Calu3 (cell line): ENCODE results near the gene EPHX1. TPM values are rescaled to one million over a fixed set of nuclear protein-coding genes. Genes with fewer than 3 reads are reported as not detected.
"Not testable (repeated sequence)": the region's sequence is repeated elsewhere in the genome, so short reads cannot be mapped to it uniquely, and the experiment has no call there.

Experiments used
- Bru-seq: library from RNA; stranded (reverse); fragments of 400-500 nt; gene quantifications from one replicate; lab custom pipeline; 2021; lab: Mats Ljungman, UMichigan
- BruChase-seq, 2 experiments: library from RNA; stranded (reverse); fragments of 400-500 nt; gene quantifications; one replicate each; lab custom pipeline; 2021; lab: Mats Ljungman, UMichigan
- BruUV-seq: library from RNA; stranded (reverse); fragments of 400-500 nt; replicated peaks from 2 replicates; lab custom pipeline; 2021; lab: Mats Ljungman, UMichigan
- CTCF ChIA-PET: fragments of 300-600 bp; sonication (Branson Sonifier 250); formaldehyde crosslinking; loops from one replicate; lab custom pipeline; 2022; ENCODE audit warnings: antibody characterized with exemption; lab: Charles Lee
- DNase-seq: peaks from one replicate; pipeline ENCODE4 v3.0.0; 2022
- H3K27ac Mint-ChIP-seq: one replicate; pipeline ENCODE4 v1.8.0; 2022; ENCODE audit warnings: mixed read lengths; ENCODE audit not compliant: unreplicated experiment
- H3K27me3 Mint-ChIP-seq: one replicate; pipeline ENCODE4 v1.8.0; 2022; ENCODE audit warnings: mixed read lengths; ENCODE audit not compliant: unreplicated experiment
- H3K36me3 Mint-ChIP-seq: one replicate; pipeline ENCODE4 v1.8.0; 2022; ENCODE audit warnings: mild to moderate bottlenecking, moderate library complexity, mixed read lengths; ENCODE audit not compliant: insufficient read depth, unreplicated experiment
- H3K4me1 Mint-ChIP-seq: one replicate; pipeline ENCODE4 v1.8.0; 2022; ENCODE audit warnings: mild to moderate bottlenecking, low read depth, mixed read lengths; ENCODE audit not compliant: unreplicated experiment
- H3K4me3 Mint-ChIP-seq: one replicate; pipeline ENCODE4 v1.8.0; 2022; ENCODE audit warnings: mild to moderate bottlenecking, low read depth, moderate library complexity, mixed read lengths; ENCODE audit not compliant: unreplicated experiment
- H3K9me3 Mint-ChIP-seq: one replicate; pipeline ENCODE4 v1.8.0; 2022; ENCODE audit warnings: low read depth, mixed read lengths; ENCODE audit not compliant: unreplicated experiment
- intact Hi-C: fragments of 100-400 bp; cut with micrococcal nuclease; formaldehyde crosslinking; loops from one replicate; pipeline ENCODE4 v1.10.0; 2022; ENCODE audit not compliant: unreplicated experiment
- long read RNA-seq: library from polyadenylated mRNA; stranded (forward); transcript quantifications from one replicate; pipeline ENCODE4 v2.0.0, GENCODE V29; 2022
- total RNA-seq: library from RNA; stranded (reverse); gene quantifications from 2 replicates; pipeline ENCODE4 v1.2.3, GENCODE V29; 2022
- TF ChIP-seq, protein P1 (sequence below): fragments of 200-600 bp; IDR thresholded peaks from one replicate; pipeline ENCODE4 v1.8.0; 2022; ENCODE audit warnings: antibody characterized with exemption; ENCODE audit not compliant: unreplicated experiment

EPHX1 gene
- 32.5 and 46.6 TPM in 2 replicates for total RNA-seq
- Bru-seq, nascent RNA: percentile 47 among the genes with signal in this experiment
- BruChase-seq, experiment 1, labeled RNA remaining after a 6-hour chase: percentile 52 among the genes with signal in this experiment
- percentile 49 among the genes with signal in this experiment for BruChase-seq, experiment 2, labeled RNA remaining after a 2-hour chase
- long read RNA-seq, transcript EPHX1-201 (9 exons, 1,660 nt): major isoform, 12 of 15 reads
- long read RNA-seq, partial matches to known transcripts: 2 of 15 reads
- long read RNA-seq, other reads (novel, unspliced or antisense): 0 of 15 reads

DNA sequence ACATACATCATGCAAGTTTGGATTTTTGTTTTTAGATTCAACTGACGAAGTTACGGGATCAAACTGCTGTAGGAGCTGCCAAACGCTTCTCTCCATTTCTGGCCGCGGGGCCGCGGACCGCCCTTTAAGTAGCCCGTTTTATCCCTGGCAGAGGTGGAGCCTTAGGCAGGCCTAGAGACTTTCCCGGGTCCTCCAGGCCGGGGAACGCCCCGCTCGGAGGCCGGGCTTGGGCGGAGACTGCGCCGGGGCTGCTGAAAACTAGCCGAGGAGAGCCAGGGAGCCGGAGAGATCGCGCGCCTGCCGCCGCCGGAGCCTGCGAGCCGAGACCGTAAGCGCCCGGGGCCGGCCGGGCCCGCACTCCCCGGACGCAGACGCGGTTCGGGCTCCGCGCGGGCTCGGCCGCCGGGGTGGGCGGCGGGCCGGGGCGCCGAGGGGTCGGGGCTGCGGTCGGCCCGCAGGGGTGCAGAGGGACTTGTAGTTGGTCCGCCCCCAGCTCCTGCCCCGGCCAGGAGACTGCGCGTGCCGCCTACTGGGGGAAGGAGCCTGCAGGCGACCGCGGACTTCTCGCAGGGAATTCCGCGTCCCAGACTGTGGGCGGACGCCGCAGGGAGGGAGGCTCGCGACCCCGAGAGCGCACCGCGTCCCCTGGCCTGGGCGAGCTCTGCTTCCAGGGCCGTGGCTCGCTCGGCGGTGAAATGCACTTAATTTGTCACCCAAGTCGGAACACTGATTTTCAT is at the start of gene EPHX1:
TSS of gene EPHX1 (plus strand) at position 283 of the 737 bp plus-strand sequence. CDS start 18,606 bp downstream, outside the sequence.
- intact Hi-C loops: loop anchor here (2.0 kb wide), 1 partner anchor 31 kb away; no protein-coding TSS in a partner anchor
- Mint-ChIP-seq H3K27me3 (no peaks in the 10 kb centered on the region), H3K36me3 (peaks cover 16% of the 10 kb centered on the region), H3K4me1 (peaks cover 16% of the 10 kb centered on the region), H3K4me3 (peak within 1 kb of the TSS; percentile 82), H3K9me3 (no peaks in the 10 kb centered on the region), H3K27ac (peak within 1 kb of the TSS; percentile 67)
- peak; percentile 95 for DNase-seq
- CTCF ChIA-PET: interaction anchor here (0.5 to 1.6 kb wide), 5 partner anchors 9 to 336 kb away, joined by 3 to 7 read pairs (median 3); partner anchors contain the start of gene SRP9
- TF ChIP-seq, protein P1, sequence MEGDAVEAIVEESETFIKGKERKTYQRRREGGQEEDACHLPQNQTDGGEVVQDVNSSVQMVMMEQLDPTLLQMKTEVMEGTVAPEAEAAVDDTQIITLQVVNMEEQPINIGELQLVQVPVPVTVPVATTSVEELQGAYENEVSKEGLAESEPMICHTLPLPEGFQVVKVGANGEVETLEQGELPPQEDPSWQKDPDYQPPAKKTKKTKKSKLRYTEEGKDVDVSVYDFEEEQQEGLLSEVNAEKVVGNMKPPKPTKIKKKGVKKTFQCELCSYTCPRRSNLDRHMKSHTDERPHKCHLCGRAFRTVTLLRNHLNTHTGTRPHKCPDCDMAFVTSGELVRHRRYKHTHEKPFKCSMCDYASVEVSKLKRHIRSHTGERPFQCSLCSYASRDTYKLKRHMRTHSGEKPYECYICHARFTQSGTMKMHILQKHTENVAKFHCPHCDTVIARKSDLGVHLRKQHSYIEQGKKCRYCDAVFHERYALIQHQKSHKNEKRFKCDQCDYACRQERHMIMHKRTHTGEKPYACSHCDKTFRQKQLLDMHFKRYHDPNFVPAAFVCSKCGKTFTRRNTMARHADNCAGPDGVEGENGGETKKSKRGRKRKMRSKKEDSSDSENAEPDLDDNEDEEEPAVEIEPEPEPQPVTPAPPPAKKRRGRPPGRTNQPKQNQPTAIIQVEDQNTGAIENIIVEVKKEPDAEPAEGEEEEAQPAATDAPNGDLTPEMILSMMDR: peak; percentile 28
- no TSS peak for BruUV-seq

DNA sequence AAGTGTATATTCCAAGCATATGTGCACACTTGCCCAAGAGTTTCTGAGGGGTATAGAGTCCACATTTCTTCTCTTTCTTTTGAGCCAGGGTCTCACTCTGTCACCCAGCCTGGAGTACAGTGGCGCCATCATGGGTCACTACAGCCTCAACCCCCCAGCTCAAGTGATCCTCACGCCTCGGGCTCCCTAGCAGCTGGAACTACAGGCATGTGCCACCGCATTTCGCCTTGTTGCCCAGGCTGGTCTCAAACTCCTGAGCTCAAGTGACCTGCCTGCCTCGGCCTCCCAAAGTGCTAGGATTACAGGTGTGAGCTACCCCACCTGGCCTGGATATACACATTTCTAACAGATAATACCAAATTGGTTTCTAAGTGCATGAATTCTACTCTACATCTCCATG is 49.4 kb upstream of the EPHX1 start:
- no peak overlapping the region for H3K4me3 Mint-ChIP-seq
- DNase-seq: no peak
- BruUV-seq: no TSS peak
- H3K4me1 Mint-ChIP-seq: peaks cover 6% of the 10 kb centered on the region
- no peaks in the 10 kb centered on the region for H3K36me3 Mint-ChIP-seq
- TF ChIP-seq, protein P1: no peak
- CTCF ChIA-PET: no interaction called here
- no peaks in the 10 kb centered on the region for H3K27me3 Mint-ChIP-seq
- intact Hi-C loops: no loop called here
- no peak overlapping the region for H3K27ac Mint-ChIP-seq
- H3K9me3 Mint-ChIP-seq: no peaks in the 10 kb centered on the region

DNA sequence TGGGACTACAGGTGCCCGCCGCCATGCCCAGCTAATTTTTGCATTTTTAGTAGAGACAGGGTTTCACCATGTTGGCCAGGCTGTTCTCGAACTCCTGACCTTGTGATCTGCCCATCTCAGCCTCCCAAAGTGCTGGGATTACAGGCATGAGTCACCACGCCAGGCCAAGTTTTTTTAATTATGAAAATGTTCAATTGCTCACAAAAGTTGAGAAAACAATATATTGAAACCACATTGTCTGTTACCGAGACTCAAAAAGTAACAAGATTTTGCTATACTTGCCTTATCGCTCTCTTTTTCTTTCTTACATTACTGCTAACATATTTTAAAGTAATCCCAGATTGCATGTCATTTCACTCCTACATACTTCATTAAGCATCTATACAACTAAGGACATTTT is 48.5 kb upstream of the EPHX1 start:
- H3K4me1 Mint-ChIP-seq, DNase-seq, BruUV-seq, H3K4me3 Mint-ChIP-seq, H3K36me3 Mint-ChIP-seq, CTCF ChIA-PET, H3K27ac Mint-ChIP-seq, H3K27me3 Mint-ChIP-seq, H3K9me3 Mint-ChIP-seq, intact Hi-C loops: not testable (repeated sequence)

DNA sequence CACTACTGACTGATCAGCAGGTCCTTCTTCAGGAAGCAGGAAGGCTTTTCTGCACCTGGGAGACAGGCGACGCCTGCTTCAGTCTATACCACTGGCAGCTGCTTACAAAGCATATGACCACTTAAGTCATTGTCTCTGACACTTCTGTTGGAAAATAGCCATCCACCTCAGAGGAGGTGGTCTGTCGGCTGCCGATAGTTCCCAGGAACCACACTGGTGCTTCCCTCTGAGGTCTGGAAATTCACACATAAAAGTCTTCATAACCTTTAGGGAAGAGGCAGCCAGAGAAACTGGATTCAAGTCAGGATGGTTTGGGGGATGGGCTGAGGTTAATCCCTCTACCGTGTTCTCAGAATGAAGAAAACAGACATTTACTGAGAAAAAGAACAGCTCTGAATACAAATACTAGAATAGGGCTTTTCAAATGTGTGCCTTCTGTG is 47.9 kb upstream of the EPHX1 start:
- DNase-seq: no peak
- BruUV-seq: no TSS peak
- no peaks in the 10 kb centered on the region for H3K9me3 Mint-ChIP-seq
- H3K27me3 Mint-ChIP-seq: no peaks in the 10 kb centered on the region
- CTCF ChIA-PET: interaction anchor here (0.6 to 1.7 kb wide), 2 partner anchors 10 to 36 kb away, joined by 4 to 10 read pairs; no protein-coding TSS in a partner anchor
- TF ChIP-seq, protein P1: no peak
- H3K4me3 Mint-ChIP-seq: no peak overlapping the region
- no peaks in the 10 kb centered on the region for H3K36me3 Mint-ChIP-seq
- H3K27ac Mint-ChIP-seq: no peak overlapping the region
- intact Hi-C loops: no loop called here
- H3K4me1 Mint-ChIP-seq: peaks cover 6% of the 10 kb centered on the region
